Tibial artery (tissue), 4 donors: Measurements from ENCODE around the gene PCDHB12.
A peak's percentile ranks its signal among the peaks of the same experiment; 100 is the strongest.
"Not testable (repeated sequence)": the region's sequence is repeated elsewhere in the genome, so short reads cannot be mapped to it uniquely, and the experiment has no call there.

Source experiments
- DNase-seq, 2 donors: peaks; one replicate each; pipeline ENCODE4 v3.0.0-alpha.2; 2019
- H3K27ac ChIP-seq, 2 donors: fragments of 200-600 bp; sonication (generic) in 1 of 2; 1 replicate in 1 of 2; 2 replicates in 1 of 2; pipeline ENCODE4 v1.5.1; 2018 to 2019; ENCODE audit warnings: mild to moderate bottlenecking in 1 of 2
- H3K27me3 ChIP-seq, 2 donors: fragments of 200-600 bp; sonication (generic) in 1 of 2; one replicate each; pipeline versions ENCODE4 v1.5.1 to v1.6.0; 2016 to 2019
- H3K36me3 ChIP-seq, 3 donors: fragments of 200-600 bp; sonication (generic) in 2 of 3; one replicate each; pipeline ENCODE4 v1.5.1; 2016 to 2019; ENCODE audit warnings: mild to moderate bottlenecking in 2 of 3
- H3K4me1 ChIP-seq, 4 donors: fragments of 200-600 bp; sonication (generic) in 2 of 4; 1 replicate in 3 of 4; 2 replicates in 1 of 4; pipeline ENCODE4 v1.5.1; 2016 to 2019
- H3K4me3 ChIP-seq, 2 donors: fragments of 200-600 bp; sonication (generic) in 1 of 2; 1 replicate in 1 of 2; 2 replicates in 1 of 2; pipeline ENCODE4 v1.5.1; 2018 to 2019; ENCODE audit warnings: mild to moderate bottlenecking in 2 of 2
- H3K9me3 ChIP-seq, 3 donors: fragments of 200-600 bp; sonication (generic) in 1 of 3; one replicate each; pipeline ENCODE4 v1.5.1; 2016 to 2019
- CTCF ChIP-seq, 2 experiments: fragments of 200-600 bp in 1 of 2; fragments of 450-650 bp in 1 of 2; IDR thresholded peaks; one replicate each; pipeline ENCODE4 v1.5.1; 2017 to 2019; ENCODE audit warnings: antibody characterized with exemption in 2 of 2, mild to moderate bottlenecking in 1 of 2, moderate library complexity in 1 of 2
- intact Hi-C: fragments of 100-400 bp; cut with DNase I; formaldehyde crosslinking; loops from one replicate; pipeline ENCODE4 v1.15.0; 2023; ENCODE audit warnings: low total_unique reads

Gene PCDHB12

DNA sequence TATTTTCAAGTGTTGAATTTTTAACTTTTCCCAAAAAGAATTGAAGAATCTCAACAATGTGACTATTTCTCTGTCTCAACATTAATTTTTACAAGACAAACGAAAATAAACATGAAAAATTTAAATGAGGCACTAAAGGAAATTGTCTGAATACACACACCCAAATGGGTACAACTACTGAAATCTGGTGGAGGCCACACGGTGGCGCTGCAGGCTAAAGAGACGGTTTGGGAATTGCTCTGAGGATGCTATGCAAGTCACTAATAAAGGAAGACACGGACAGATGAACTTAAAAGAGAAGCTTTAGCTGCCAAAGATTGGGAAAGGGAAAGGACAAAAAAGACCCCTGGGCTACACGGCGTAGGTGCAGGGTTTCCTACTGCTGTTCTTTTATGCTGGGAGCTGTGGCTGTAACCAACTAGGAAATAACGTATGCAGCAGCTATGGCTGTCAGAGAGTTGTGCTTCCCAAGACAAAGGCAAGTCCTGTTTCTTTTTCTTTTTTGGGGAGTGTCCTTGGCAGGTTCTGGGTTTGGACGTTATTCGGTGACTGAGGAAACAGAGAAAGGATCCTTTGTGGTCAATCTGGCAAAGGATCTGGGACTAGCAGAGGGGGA lies 16.3 kb upstream of the PCDHB12 start, which contains the start of gene PCDHB10:
Gene PCDHB10, plus strand, starts transcription at position 244 of the 616 bp plus-strand sequence. Its CDS starts 200 bp downstream, at position 444.
- H3K4me1 ChIP-seq: no peaks in the 10 kb centered on the region
- H3K27me3 ChIP-seq: no peaks in the 10 kb centered on the region
- H3K9me3 ChIP-seq: peaks cover 0 to 90% (median 64%) of the 10 kb centered on the region in 3 donors
- peak within 1 kb of the TSS in 1 of 2 donors; percentile 15 for H3K4me3 ChIP-seq
- intact Hi-C loops: no loop called here
- DNase-seq: no peak
- peak in 1 of 2 experiments; percentile 9 for TF ChIP-seq CTCF (IDR thresholded peaks at IDR 0.05)
- H3K36me3 ChIP-seq: peaks cover 0 to 13% (median 11%) of the 10 kb centered on the region in 3 donors
- no peak within 1 kb of the TSS for H3K27ac ChIP-seq

- H3K36me3 ChIP-seq: peaks cover 0 to 23% (median 7%) of the 10 kb centered on the region in 3 donors
- intact Hi-C loops, H3K4me1 ChIP-seq, H3K4me3 ChIP-seq, H3K27me3 ChIP-seq, DNase-seq, H3K27ac ChIP-seq: not testable (repeated sequence)
- peaks cover 5 to 92% (median 69%) of the 10 kb centered on the region in 3 donors for H3K9me3 ChIP-seq
These were observed 14.2 kb upstream of the PCDHB12 start for GRCh38 chr5:141194332-141194731.

DNA sequence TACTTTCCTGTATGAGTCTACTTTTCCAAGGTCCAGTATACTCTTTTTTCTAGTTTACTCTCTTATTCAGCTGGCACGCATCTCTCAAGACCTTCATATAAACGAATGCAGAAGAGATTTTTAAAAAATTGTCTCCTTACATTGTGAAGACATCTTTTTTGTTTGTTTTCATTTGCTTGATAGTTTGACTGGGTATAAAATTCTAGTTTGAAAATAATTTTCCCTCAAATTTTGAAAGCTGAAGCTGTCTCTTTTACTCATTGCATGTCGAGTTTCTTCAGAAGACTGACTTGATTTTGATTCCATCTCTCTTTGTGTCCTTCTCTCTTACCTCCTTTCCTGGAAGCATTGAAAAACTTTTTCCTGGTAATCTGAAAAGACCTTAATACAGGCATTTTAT lies 12.2 kb upstream of the PCDHB12 start:
- TF ChIP-seq CTCF (IDR thresholded peaks at IDR 0.05): no peak
- no peak overlapping the region for H3K27ac ChIP-seq
- H3K36me3 ChIP-seq: peaks cover 0 to 35% (median 7%) of the 10 kb centered on the region in 3 donors
- intact Hi-C loops: no loop called here
- no peak overlapping the region for H3K4me3 ChIP-seq
- no peak for DNase-seq
- peaks cover 5 to 92% (median 68%) of the 10 kb centered on the region in 3 donors for H3K9me3 ChIP-seq
- H3K27me3 ChIP-seq: no peaks in the 10 kb centered on the region
- no peaks in the 10 kb centered on the region for H3K4me1 ChIP-seq

GRCh38 chr5:141199359-141200235 lies 8.9 kb upstream of the PCDHB12 start, which contains the start of gene PCDHB11:
TSS of gene PCDHB11 (plus strand) at chr5:141199627. CDS start at chr5:141199775, 148 bp downstream.
- intact Hi-C loops: no loop called here
- peak within 1 kb of the TSS; percentile 9 to 17 for H3K4me3 ChIP-seq

GRCh38 chr5:141201126-141201525 lies 7.4 kb upstream of the PCDHB12 start:
- Histone ChIP-seq H3K36me3 (peaks cover 0 to 40% (median 24%) of the 10 kb centered on the region in 3 donors), H3K9me3 (peaks cover 5 to 94% (median 69%) of the 10 kb centered on the region in 3 donors)
- DNase-seq, intact Hi-C loops, H3K27ac ChIP-seq, H3K27me3 ChIP-seq, H3K4me3 ChIP-seq, H3K4me1 ChIP-seq: not testable (repeated sequence)

More at GRCh38 chr5:141199359-141200235, 8.9 kb upstream of the PCDHB12 start, which contains the start of gene PCDHB11:
- TF ChIP-seq CTCF (IDR thresholded peaks at IDR 0.05): no peak
- H3K4me1 ChIP-seq: no peaks in the 10 kb centered on the region
- peaks cover 5 to 95% (median 67%) of the 10 kb centered on the region in 3 donors for H3K9me3 ChIP-seq
- no peak within 1 kb of the TSS for H3K27ac ChIP-seq
- DNase-seq: no peak
- no peaks in the 10 kb centered on the region for H3K27me3 ChIP-seq
- peaks cover 0 to 41% (median 14%) of the 10 kb centered on the region in 3 donors for H3K36me3 ChIP-seq

GRCh38 chr5:141201646-141202045 lies 6.9 kb upstream of the PCDHB12 start:
- intact Hi-C loops, H3K27me3 ChIP-seq, H3K4me3 ChIP-seq, H3K4me1 ChIP-seq, DNase-seq, H3K27ac ChIP-seq: not testable (repeated sequence)
- Histone ChIP-seq H3K36me3 (peaks cover 0 to 38% (median 24%) of the 10 kb centered on the region in 3 donors), H3K9me3 (peaks cover 5 to 94% (median 68%) of the 10 kb centered on the region in 3 donors)

GRCh38 chr5:141210281-141210680 lies 1.8 kb downstream of the PCDHB12 start:
- intact Hi-C loops: not testable (repeated sequence)

DNA sequence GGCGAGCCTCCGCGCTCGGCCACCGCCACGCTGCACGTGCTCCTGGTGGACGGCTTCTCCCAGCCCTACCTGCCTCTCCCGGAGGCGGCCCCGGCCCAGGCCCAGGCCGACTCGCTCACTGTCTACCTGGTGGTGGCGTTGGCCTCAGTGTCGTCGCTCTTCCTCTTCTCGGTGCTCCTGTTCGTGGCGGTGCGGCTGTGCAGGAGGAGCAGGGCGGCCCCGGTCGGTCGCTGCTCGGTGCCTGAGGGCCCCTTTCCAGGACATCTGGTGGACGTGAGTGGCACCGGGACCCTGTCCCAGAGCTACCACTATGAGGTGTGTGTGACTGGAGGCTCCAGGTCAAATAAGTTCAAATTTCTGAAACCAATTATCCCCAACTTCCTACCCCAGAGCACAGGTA lies 2.3 kb downstream of the PCDHB12 start:
- H3K27ac ChIP-seq, H3K4me1 ChIP-seq, intact Hi-C loops, H3K27me3 ChIP-seq, DNase-seq, H3K4me3 ChIP-seq: not testable (repeated sequence)
- Histone ChIP-seq H3K9me3 (peaks cover 0 to 93% (median 62%) of the 10 kb centered on the region in 3 donors), H3K36me3 (peaks cover 0 to 20% (median 8%) of the 10 kb centered on the region in 3 donors)

More at GRCh38 chr5:141210281-141210680, 1.8 kb downstream of the PCDHB12 start:
- H3K4me1 ChIP-seq, DNase-seq, H3K4me3 ChIP-seq, H3K27me3 ChIP-seq, H3K27ac ChIP-seq: not testable (repeated sequence)
- Histone ChIP-seq H3K36me3 (peaks cover 0 to 22% (median 11%) of the 10 kb centered on the region in 3 donors), H3K9me3 (peaks cover 0 to 94% (median 57%) of the 10 kb centered on the region in 3 donors)
